GM23248 (cell line): ENCODE results near the gene COX19.

Experiments
- EZH2 ChIP-seq: fragments of 200-600 bp; sonication (generic); IDR thresholded peaks from 2 replicates; pipeline ENCODE4 v1.6.1; 2018; ENCODE audit warnings: antibody characterized with exemption, mild to moderate bottlenecking; ENCODE audit not compliant: insufficient read depth, poor library complexity, severe bottlenecking
- EZH2phosphoT487 ChIP-seq: fragments of 200-600 bp; sonication (generic); IDR thresholded peaks from 2 replicates; pipeline ENCODE4 v1.6.1; 2018; ENCODE audit warnings: antibody characterized with exemption, moderate library complexity, mild to moderate bottlenecking, low read depth; ENCODE audit not compliant: insufficient read depth

- TF ChIP-seq EZH2 (no peak), EZH2phosphoT487 (no peak)
Observed at GRCh38 chr7:985915-986741, 10.8 kb upstream of the COX19 start.
